NB4 (cell line): ENCODE data around the gene CEMIP2.

Experiments used
- DNase-seq: peaks from one replicate; pipeline ENCODE4 v3.0.0; 2010; ENCODE audit warnings: low read depth
- H3K4me3 ChIP-seq: one replicate; pipeline ENCODE4 v1.5.1; 2011; ENCODE audit warnings: mild to moderate bottlenecking, low read depth, low read length, moderate library complexity
- MYC ChIP-seq: IDR thresholded peaks from 2 replicates; pipeline ENCODE4 v1.6.1; 2011; ENCODE audit warnings: low read depth, low read length
- POLR2A ChIP-seq: IDR thresholded peaks from 2 replicates; pipeline ENCODE4 v1.6.1; 2011; ENCODE audit warnings: mild to moderate bottlenecking; ENCODE audit not compliant: insufficient read length; ENCODE audit errors: extremely low read depth
- TF ChIP-seq, protein P1 (sequence below): IDR thresholded peaks from 2 replicates; pipeline ENCODE4 v1.6.1; 2011; ENCODE audit warnings: low read depth, low read length
- TF ChIP-seq, protein P2 (sequence below): IDR thresholded peaks from one replicate; pipeline ENCODE4 v1.5.1; 2012; ENCODE audit warnings: low read depth, low read length

CEMIP2 gene

DNA sequence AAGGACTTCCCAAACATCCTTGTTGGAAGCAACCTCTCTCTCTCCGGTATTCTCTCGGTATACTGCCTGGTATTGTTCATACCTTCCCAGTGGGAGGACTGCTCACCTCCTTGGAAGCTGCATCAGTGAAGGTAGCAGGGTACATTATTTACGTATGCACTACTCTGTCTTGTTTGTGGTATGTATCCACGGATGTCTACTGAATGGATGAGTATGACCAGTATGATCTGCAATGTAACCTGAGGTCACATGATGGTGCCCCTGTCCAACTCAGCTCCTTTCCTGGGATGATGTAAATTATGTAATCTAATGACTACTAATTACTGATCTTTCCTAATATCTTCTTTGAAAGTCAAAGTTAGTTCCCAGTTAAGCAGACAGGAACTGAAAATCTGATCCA lies 32.1 kb downstream of the CEMIP2 start:
- no peak overlapping the region for H3K4me3 ChIP-seq
- no peak for DNase-seq
- TF ChIP-seq, protein P1, sequence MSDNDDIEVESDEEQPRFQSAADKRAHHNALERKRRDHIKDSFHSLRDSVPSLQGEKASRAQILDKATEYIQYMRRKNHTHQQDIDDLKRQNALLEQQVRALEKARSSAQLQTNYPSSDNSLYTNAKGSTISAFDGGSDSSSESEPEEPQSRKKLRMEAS = no peak
- TF ChIP-seq, protein P2, sequence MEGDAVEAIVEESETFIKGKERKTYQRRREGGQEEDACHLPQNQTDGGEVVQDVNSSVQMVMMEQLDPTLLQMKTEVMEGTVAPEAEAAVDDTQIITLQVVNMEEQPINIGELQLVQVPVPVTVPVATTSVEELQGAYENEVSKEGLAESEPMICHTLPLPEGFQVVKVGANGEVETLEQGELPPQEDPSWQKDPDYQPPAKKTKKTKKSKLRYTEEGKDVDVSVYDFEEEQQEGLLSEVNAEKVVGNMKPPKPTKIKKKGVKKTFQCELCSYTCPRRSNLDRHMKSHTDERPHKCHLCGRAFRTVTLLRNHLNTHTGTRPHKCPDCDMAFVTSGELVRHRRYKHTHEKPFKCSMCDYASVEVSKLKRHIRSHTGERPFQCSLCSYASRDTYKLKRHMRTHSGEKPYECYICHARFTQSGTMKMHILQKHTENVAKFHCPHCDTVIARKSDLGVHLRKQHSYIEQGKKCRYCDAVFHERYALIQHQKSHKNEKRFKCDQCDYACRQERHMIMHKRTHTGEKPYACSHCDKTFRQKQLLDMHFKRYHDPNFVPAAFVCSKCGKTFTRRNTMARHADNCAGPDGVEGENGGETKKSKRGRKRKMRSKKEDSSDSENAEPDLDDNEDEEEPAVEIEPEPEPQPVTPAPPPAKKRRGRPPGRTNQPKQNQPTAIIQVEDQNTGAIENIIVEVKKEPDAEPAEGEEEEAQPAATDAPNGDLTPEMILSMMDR = no peak
- TF ChIP-seq POLR2A = no peak
- TF ChIP-seq MYC = no peak

DNA sequence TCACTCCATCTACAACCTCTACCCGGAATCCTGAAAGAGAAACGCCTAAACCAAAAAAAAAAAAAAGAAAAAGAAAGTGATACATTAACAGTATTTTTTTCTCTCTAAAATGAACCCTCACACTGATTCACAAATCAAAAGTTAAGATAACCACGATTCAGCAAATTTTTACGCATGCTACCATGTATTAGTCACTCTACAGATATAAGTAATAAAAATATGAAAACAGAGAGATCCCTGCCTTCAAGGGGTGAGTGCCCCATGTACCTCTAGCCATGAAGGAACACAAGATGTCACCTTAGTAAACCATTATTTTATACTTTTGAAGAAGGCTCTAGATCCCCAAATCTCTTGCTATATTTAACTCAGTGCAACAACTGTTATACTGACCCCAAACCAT lies 33.4 kb downstream of the CEMIP2 start:
- no peak for TF ChIP-seq POLR2A
- no peak for TF ChIP-seq MYC
- TF ChIP-seq, protein P1 = no peak
- TF ChIP-seq, protein P2 = no peak
- H3K4me3 ChIP-seq = no peak overlapping the region
- DNase-seq = no peak

DNA sequence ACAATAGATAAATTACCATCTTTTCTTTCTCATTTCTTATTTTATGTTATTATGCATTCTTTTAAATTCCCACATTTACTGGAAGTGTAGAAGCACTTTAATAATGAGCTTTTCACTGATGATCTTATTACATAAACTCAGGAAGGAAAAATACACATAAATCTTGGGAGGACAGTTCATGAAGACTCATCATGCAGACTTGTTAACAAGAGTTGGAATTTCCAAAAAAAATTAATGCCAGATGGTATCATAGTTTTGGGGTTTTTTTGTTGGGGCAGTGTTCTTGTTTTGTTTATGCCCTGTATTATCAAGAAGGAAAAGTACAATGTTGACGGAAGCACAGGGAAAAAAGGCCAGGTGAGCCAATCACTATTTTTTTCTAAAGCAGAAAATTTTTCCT lies 35.1 kb downstream of the CEMIP2 start:
- H3K4me3 ChIP-seq = no peak overlapping the region
- no peak for DNase-seq
- TF ChIP-seq POLR2A = no peak
- TF ChIP-seq, protein P2 = no peak
- TF ChIP-seq, protein P1 = no peak
- no peak for TF ChIP-seq MYC

DNA sequence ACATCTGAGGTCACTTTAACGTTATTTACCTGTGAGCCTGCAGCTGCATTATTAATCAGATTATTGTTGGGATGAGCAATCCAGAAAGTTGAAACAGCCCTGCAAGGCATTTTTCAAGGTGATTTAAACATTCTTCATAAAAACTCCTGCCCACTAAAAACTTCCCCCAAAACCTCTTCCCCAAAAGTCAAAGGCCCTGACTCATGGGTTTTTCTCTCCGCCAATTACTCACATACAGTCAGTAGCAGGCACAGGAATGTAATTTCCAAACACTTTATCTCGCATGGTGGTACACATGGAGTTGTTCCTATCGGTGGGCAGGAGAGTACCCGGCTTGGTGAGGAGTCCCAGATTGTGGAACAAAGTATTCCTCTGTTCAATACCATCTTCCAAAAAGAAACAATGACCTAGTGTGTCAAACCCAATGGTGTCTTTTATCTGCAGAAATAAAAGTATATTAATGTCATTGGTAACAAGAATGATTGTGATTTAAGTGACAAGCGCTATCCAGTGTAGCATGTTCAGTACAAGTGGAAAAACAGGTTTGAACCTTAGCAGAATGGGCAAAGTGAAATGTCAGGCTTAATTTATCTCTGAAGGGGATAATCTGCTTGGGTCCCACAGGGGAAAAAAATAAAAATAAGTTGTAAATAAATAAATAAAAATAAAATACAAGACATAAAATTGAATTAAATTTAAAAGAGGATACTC lies 38.3 kb downstream of the CEMIP2 start:
- H3K4me3 ChIP-seq = no peak overlapping the region
- no peak for DNase-seq
- TF ChIP-seq MYC (no peak), POLR2A (no peak)
- TF ChIP-seq, protein P2 = no peak
- TF ChIP-seq, protein P1 = no peak

DNA sequence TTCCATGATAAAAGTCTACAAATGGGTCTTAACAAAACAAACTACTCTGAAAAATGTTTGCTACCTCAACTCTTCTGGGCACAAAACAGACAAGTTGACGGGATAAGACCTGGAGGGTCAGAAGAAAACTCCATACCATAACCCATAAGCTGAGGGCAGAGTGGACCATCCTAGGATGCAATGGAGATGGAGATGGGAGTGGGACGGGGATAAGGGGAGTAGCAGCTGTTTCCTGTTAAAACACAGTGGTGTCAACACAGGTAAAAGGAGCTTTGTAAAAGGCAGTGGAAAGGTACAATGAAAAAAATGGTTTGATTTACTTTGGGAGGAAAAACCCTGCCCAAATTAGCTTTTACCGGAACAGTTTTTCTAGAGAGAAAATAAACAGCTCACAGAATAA lies 41.6 kb downstream of the CEMIP2 start:
- TF ChIP-seq POLR2A = no peak
- TF ChIP-seq MYC = no peak
- TF ChIP-seq, protein P1 = no peak
- TF ChIP-seq, protein P2 = no peak
- no peak overlapping the region for H3K4me3 ChIP-seq
- no peak for DNase-seq
